GM23248 (cell line): ENCODE results near the gene EEF2. TPM values are rescaled to one million over a fixed set of nuclear protein-coding genes. Genes with fewer than 3 reads are reported as not detected.
"Not testable (repeated sequence)": the region's sequence is repeated elsewhere in the genome, so short reads cannot be mapped to it uniquely, and the experiment has no call there.

ENCODE experiments used
- DNase-seq: peaks from one replicate; pipeline ENCODE4 v3.0.0-alpha.2; 2015
- H2AFZ ChIP-seq: fragments of 200-600 bp; sonication (generic); 2 replicates; pipeline ENCODE4 v1.6.1; 2016; ENCODE audit warnings: antibody characterized with exemption
- H3F3A ChIP-seq: fragments of 200-600 bp; sonication (generic); 2 replicates; pipeline ENCODE4 v1.6.1; 2016; ENCODE audit warnings: mild to moderate bottlenecking, antibody characterized with exemption, mixed run types; ENCODE audit not compliant: insufficient read depth
- H3K27ac ChIP-seq: fragments of 200-600 bp; sonication (generic); 2 replicates; pipeline ENCODE4 v1.5.1; 2016; ENCODE audit warnings: mild to moderate bottlenecking
- H3K27me3 ChIP-seq: fragments of 200-600 bp; sonication (generic); replicated peaks from 2 replicates; pipeline ENCODE4 v1.6.1; 2016; ENCODE audit warnings: mild to moderate bottlenecking; ENCODE audit not compliant: insufficient read depth
- H3K36me3 ChIP-seq: fragments of 200-600 bp; sonication (generic); 2 replicates; pipeline ENCODE4 v1.6.1; 2016; ENCODE audit warnings: low read depth, mild to moderate bottlenecking
- H3K4me1 ChIP-seq: fragments of 200-600 bp; sonication (generic); 2 replicates; pipeline ENCODE4 v1.6.1; 2016; ENCODE audit warnings: mild to moderate bottlenecking; ENCODE audit not compliant: insufficient read depth
- H3K4me2 ChIP-seq: fragments of 200-600 bp; sonication (generic); one replicate; pipeline ENCODE4 v1.6.1; 2016; ENCODE audit warnings: mild to moderate bottlenecking; ENCODE audit not compliant: unreplicated experiment
- H3K4me3 ChIP-seq: fragments of 200-600 bp; sonication (generic); 2 replicates; pipeline ENCODE4 v1.5.1; 2016; ENCODE audit warnings: mild to moderate bottlenecking
- H3K79me2 ChIP-seq: fragments of 200-600 bp; sonication (generic); 2 replicates; pipeline ENCODE4 v1.6.1; 2016; ENCODE audit warnings: mild to moderate bottlenecking; ENCODE audit not compliant: insufficient read depth
- H3K9ac ChIP-seq: fragments of 200-600 bp; sonication (generic); 2 replicates; pipeline ENCODE4 v1.6.1; 2016; ENCODE audit warnings: mild to moderate bottlenecking
- H3K9me2 ChIP-seq: fragments of 200-600 bp; sonication (generic); 2 replicates; pipeline ENCODE4 v1.6.1; 2016; ENCODE audit warnings: mixed run types, mild to moderate bottlenecking, moderate library complexity; ENCODE audit not compliant: insufficient read depth
- H3K9me3 ChIP-seq: fragments of 200-600 bp; sonication (generic); one replicate; pipeline ENCODE4 v1.6.1; 2017; ENCODE audit warnings: low read depth
- H4K20me1 ChIP-seq: fragments of 200-600 bp; sonication (generic); 2 replicates; pipeline ENCODE4 v1.6.0; 2016; ENCODE audit not compliant: insufficient read depth
- EZH2 ChIP-seq: fragments of 200-600 bp; sonication (generic); IDR thresholded peaks from 2 replicates; pipeline ENCODE4 v1.6.1; 2018; ENCODE audit warnings: antibody characterized with exemption, mild to moderate bottlenecking; ENCODE audit not compliant: insufficient read depth, poor library complexity, severe bottlenecking
- EZH2phosphoT487 ChIP-seq: fragments of 200-600 bp; sonication (generic); IDR thresholded peaks from 2 replicates; pipeline ENCODE4 v1.6.1; 2018; ENCODE audit warnings: antibody characterized with exemption, moderate library complexity, mild to moderate bottlenecking, low read depth; ENCODE audit not compliant: insufficient read depth
- WGBS, 2 experiments: methylation state at CpG; one replicate each; pipeline ENCODE4 v1.1.6; 2015 to 2017; ENCODE audit warnings: low lambda C conversion rate in 2 of 2, low coverage in 1 of 2; ENCODE audit errors: missing lambda C conversion rate in 2 of 2; 5-methylcytosine and 5-hydroxymethylcytosine counted together
- in situ Hi-C: fragments of 300-500 bp; cut with MboI; formaldehyde crosslinking; loops from 2 replicates; pipeline ENCODE4 v1.15.0; 2020
- polyA plus RNA-seq: library from polyadenylated mRNA; unstranded; fragments of >200 nt; fragmentation: Nextera tagmentation; extraction: Ambion mirVana; gene quantifications from 2 replicates; pipeline ENCODE4 v1.2.1, GENCODE V29; 2016
- total RNA-seq: library from RNA; depleted of rRNA; stranded (reverse); fragments of >200 nt; shearing (Covaris generic); gene quantifications from 2 replicates; pipeline ENCODE4 v1.2.3, GENCODE V29; 2014

EEF2 gene
- total and polyA plus RNA-seq, 2 experiments from 2014 or later = 326 to 2,755 TPM

DNA sequence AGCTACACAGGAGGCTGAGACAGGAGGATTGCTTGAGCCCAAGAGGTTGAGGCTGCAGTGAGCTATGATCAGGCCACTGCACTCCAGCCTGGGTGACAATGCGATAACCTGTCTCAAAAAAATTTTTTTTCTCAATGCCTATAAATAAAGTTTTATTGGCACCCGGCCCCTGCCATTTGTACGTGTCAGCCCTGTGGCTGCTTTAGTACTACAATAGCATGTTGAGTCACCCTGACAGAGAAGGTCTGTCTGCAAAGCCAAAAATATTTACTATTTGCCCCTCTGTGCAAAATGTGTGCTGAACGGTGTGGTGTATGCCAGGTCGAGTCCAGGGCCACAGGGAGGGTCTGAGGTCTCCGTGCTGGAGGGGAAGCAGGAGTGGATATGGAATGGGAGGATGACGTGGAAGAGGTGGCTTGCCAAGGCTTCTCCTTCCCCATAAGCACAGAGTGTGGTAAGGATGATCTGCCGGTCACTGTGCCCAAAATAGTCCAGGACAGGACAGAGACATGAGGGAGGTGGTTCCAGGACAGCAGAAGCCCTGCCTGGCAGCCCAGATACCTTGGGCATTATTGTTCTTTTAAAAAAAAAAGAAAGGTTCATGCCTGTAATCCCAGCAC, 42.4 kb downstream of the EEF2 start:
- Histone ChIP-seq H3K4me2 (no peak overlapping the region), H3K27ac (no peak overlapping the region), H3K4me3 (no peak overlapping the region), H4K20me1 (no peaks in the 10 kb centered on the region), H3K9ac (no peak overlapping the region), H3K9me2 (no peaks in the 10 kb centered on the region), H2AFZ (no peak overlapping the region), H3F3A (no peaks in the 10 kb centered on the region), H3K27me3 (no peaks in the 10 kb centered on the region), H3K36me3 (no peaks in the 10 kb centered on the region), H3K9me3 (no peaks in the 10 kb centered on the region), H3K4me1 (no peaks in the 10 kb centered on the region), H3K79me2 (no peaks in the 10 kb centered on the region)
- TF ChIP-seq EZH2phosphoT487 (no peak), EZH2 (no peak)
- in situ Hi-C loops = no loop called here
- DNase-seq = peak; percentile 30
- 64 to 71% methylated on average over 8 of the region's 8 CpGs for WGBS, 2 experiments

GRCh38 chr19:3938300-3938950, 46.8 kb downstream of the EEF2 start:
- H3K79me2 ChIP-seq, DNase-seq, H3K4me3 ChIP-seq, H3K27ac ChIP-seq, H3K4me2 ChIP-seq, H2AFZ ChIP-seq, H3K36me3 ChIP-seq, H3K9ac ChIP-seq, H3K9me2 ChIP-seq, H3K9me3 ChIP-seq, H3F3A ChIP-seq, H3K4me1 ChIP-seq, H4K20me1 ChIP-seq, in situ Hi-C loops: not testable (repeated sequence)
- peaks cover 15% of the 10 kb centered on the region for H3K27me3 ChIP-seq
- 79 to 85% methylated on average over 9 to 22 of the region's 22 CpGs for WGBS, 2 experiments

- Histone ChIP-seq H3K9ac (no peak overlapping the region), H2AFZ (no peak overlapping the region), H3F3A (no peaks in the 10 kb centered on the region), H4K20me1 (no peaks in the 10 kb centered on the region), H3K4me1 (no peaks in the 10 kb centered on the region), H3K36me3 (no peaks in the 10 kb centered on the region), H3K79me2 (no peaks in the 10 kb centered on the region), H3K27ac (no peak overlapping the region), H3K4me3 (no peak overlapping the region), H3K4me2 (no peak overlapping the region), H3K9me2 (no peaks in the 10 kb centered on the region), H3K9me3 (no peaks in the 10 kb centered on the region), H3K27me3 (peaks cover 21% of the 10 kb centered on the region)
- WGBS, 2 experiments = 71 to 79% methylated on average over 16 to 29 of the region's 29 CpGs
- DNase-seq = no peak
- in situ Hi-C loops = no loop called here
- TF ChIP-seq EZH2phosphoT487 (no peak), EZH2 (no peak)
Measured at GRCh38 chr19:3936506-3937442, 48.5 kb downstream of the EEF2 start.

DNA sequence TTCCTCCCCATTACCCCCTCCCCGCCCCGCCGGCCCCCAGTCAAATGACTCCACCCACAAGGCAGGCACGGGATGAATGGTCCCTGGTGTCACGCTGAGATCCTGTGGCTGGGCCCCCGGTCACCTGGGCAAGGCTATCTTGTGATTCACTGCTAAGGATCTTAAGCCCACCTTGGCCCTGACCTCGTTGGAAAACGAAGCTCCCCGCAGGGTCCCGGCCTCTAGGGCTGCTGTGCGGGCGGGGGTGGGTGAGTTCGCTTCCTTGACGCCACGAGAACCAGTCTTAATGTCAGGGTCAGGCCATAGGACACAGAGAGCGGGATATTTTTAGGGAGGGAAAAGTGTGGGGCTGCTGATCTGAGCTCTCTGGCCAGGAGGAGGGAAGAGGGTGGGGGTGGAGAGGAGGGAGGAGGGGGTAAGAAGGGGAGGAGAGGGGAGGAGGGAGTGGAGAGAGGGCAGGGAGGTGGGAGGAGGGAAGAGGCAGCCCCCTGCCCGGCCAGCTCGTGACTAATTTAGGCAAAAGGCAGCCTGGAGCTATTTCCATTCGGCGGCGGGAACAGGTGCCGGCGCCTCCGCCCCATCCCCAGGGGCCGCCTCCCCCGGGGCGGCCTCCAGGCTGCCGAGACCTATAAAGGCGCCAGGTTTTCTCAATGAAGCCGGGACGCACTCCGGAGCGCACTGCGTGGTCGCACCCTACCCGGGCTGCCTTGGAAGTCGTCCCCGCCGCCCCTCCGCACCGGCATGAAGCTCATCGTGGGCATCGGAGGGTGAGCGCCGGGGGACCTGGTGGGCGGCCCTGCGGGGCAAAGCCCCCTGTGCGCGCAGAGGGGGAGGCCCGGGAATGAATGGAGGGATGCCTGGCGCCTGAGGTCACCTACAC, 52.1 kb downstream of the EEF2 start, which contains the start of gene NMRK2:
Gene NMRK2 (plus strand): TSS at position 139 of the 880 bp plus-strand sequence. CDS start 603 bp downstream, at position 742.
- Histone ChIP-seq H3K4me1 (no peaks in the 10 kb centered on the region), H3K27ac (no peak within 1 kb of the TSS), H4K20me1 (no peaks in the 10 kb centered on the region), H3K4me3 (no peak within 1 kb of the TSS), H2AFZ (no peak within 1 kb of the TSS), H3K9me3 (no peaks in the 10 kb centered on the region), H3F3A (no peaks in the 10 kb centered on the region), H3K27me3 (peaks cover 21% of the 10 kb centered on the region), H3K4me2 (no peak within 1 kb of the TSS), H3K9me2 (no peaks in the 10 kb centered on the region), H3K9ac (no peak within 1 kb of the TSS), H3K79me2 (no peaks in the 10 kb centered on the region), H3K36me3 (no peaks in the 10 kb centered on the region)
- no peak for DNase-seq
- in situ Hi-C loops = no loop called here
- no peak for TF ChIP-seq EZH2phosphoT487
- TF ChIP-seq EZH2 = no peak
- WGBS, 2 experiments = 2 to 3% methylated on average over 36 to 51 of the region's 51 CpGs
